HFF-Myc (cell line): ENCODE measurements around the gene SPON2.

Experiments used
- DNase-seq: peaks from one replicate; pipeline ENCODE4 v3.0.0-alpha.2; 2011; ENCODE audit warnings: low read depth; ENCODE audit errors: extremely low read depth
- H3K4me3 ChIP-seq: replicated peaks from 2 replicates; pipeline ENCODE4 v1.5.1; 2011; ENCODE audit warnings: low read depth, mild to moderate bottlenecking, control low read depth, low read length
- CTCF ChIP-seq: IDR thresholded peaks from 2 replicates; pipeline ENCODE4 v1.5.1; 2012; ENCODE audit warnings: mild to moderate bottlenecking, low read depth, low read length, control low read depth; ENCODE audit errors: missing control alignments

Gene SPON2

DNA sequence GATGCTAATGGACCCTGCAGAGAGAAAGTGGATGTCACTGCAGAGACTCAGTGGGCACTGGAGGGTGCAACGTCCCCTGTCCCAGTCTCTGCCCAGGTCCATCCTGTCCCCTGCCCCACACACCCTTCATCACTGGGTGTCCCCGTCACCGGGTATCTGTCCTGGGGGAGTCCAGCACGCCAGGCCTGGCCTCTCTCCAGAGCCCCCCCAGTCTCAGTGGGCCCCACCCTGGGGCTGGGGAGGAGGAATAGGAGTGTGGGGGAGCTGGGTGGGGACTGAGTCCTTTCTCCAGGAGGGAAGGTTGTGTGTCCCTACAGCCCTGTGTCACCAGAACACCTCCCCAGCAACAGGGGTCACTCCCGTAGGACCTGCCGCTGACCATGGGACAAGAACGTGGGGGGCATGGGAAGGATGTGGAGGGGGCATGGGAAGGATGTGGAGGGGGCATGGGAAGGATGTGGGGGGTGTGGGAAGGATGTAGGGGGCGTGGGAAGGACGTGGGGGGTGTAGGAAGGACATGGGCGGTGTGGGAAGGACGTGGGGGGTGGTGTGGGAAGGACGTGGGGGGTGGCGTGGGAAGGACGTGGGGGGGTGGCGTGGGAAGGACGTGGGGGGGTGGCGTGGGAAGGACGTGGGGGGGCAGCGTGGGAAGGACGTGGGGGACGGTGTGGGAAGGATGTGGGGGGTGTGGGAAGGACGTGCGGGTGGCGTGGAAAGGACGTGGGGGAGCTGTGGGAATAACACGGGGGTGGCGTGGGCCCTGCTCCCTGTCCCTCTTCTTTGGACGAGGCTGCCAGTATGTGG lies 21.0 kb upstream of the SPON2 start:
- no peak for TF ChIP-seq CTCF
- no peak overlapping the region for H3K4me3 ChIP-seq
- no peak for DNase-seq

- DNase-seq: no peak
- 0 out of 2 replicates have a peak overlapping the region, but pooled peaks have one; percentile 6 for H3K4me3 ChIP-seq
- no peak for TF ChIP-seq CTCF
Measured at GRCh38 chr4:1192493-1193205, 20.3 kb upstream of the SPON2 start.

DNA sequence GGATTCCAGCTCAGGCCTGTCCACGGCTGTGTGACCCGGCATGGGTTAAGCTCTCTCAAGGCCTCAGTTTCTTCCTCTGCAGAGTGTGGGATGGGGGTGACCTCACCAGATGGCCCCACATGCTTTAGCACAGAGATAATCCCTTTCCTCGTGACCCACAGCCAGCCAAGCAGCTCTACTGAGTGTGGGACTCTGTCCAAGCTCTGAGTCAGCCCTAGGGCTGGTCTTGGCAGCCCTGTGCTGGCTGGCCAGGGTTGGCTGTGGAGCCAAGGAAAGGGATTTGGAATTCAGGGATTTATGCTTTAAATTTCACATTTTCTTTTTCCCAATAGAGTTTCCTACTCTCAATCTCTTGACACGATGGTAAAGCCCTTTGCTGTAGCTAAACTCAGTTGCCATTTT lies 19.7 kb upstream of the SPON2 start:
- DNase-seq: peak; percentile 94
- no peak for TF ChIP-seq CTCF
- 0 out of 2 replicates have a peak overlapping the region, but pooled peaks have one; percentile 6 for H3K4me3 ChIP-seq

GRCh38 chr4:1191621-1192020 lies 19.2 kb upstream of the SPON2 start:
- DNase-seq: no peak

GRCh38 chr4:1187182-1187581 lies 14.8 kb upstream of the SPON2 start:
- TF ChIP-seq CTCF: no peak
- DNase-seq: no peak
- no peak overlapping the region for H3K4me3 ChIP-seq

More at GRCh38 chr4:1191621-1192020, 19.2 kb upstream of the SPON2 start:
- no peak overlapping the region for H3K4me3 ChIP-seq
- TF ChIP-seq CTCF: no peak

DNA sequence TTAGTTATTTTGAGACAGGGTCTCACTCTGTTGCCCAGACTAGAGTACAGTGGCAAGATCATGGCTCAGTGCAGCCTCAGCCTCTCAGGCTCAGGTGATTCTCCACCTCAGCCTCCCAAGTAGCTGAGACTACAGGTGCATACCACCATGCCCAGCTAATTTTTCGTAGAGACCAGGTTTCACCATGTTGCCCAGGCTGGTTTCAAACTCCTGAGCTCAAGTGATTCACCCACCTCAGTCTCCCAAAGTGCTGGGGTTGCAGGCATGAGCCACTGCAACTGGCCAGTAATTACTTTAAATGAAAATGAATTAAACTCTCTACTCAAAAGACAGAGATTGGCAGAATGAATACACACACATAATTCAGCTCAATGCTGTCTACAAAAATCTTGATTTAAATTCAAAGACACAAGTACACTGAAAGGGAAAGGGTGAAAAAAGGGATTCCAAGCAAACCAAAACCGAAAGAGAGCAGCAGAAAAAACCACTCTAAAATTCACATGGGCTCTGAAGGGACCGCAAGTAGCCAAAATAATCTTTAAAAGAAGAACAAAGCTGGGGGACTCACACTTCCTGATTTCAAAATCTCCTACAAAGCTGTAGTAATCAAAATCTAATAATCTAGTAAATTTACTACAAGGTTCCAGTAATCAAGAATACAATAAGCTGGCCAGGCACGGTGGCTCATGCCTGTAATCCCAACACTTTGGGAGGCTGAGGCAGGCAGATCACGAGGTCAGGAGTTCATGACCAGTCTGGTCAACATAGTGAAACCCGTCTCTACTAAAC lies 11.8 kb upstream of the SPON2 start:
- no peak for DNase-seq
- no peak for TF ChIP-seq CTCF
- H3K4me3 ChIP-seq: no peak overlapping the region
